NCI-H2029 treated with DMSO at 0.1 percent for 48 hours (cell line): ENCODE results near the gene TBX20.
"Not testable (repeated sequence)": the region's sequence is repeated elsewhere in the genome, so short reads cannot be mapped to it uniquely, and the experiment has no call there.

ENCODE experiments used
- DNase-seq: peaks from one replicate; lab custom pipeline; 2025; lab: John Stamatoyannopoulos, UW

The TBX20 gene

GRCh38 chr7:35255443-35256255 lies 1.7 kb upstream of the TBX20 start:
- DNase-seq = no peak

- no peak for DNase-seq
Measured at GRCh38 chr7:35254496-35255442, 869 bp upstream of the TBX20 start.

GRCh38 chr7:35253460-35253709 lies 515 bp downstream of the TBX20 start:
- no peak for DNase-seq

GRCh38 chr7:35252612-35253459 lies 1.1 kb downstream of the TBX20 start:
- no peak for DNase-seq

- no peak for DNase-seq
Measured at GRCh38 chr7:35251606-35252310, 2.1 kb downstream of the TBX20 start.

GRCh38 chr7:35250941-35251340 lies 3.0 kb downstream of the TBX20 start:
- DNase-seq = no peak

GRCh38 chr7:35250452-35250851 lies 3.4 kb downstream of the TBX20 start:
- DNase-seq = no peak

- DNase-seq = no peak
Measured at GRCh38 chr7:35249537-35249907, 4.4 kb downstream of the TBX20 start.

- DNase-seq = no peak
Measured at GRCh38 chr7:35248576-35249536, 5.0 kb downstream of the TBX20 start.

- no peak for DNase-seq
Measured at GRCh38 chr7:35246819-35247218, 7.1 kb downstream of the TBX20 start.

GRCh38 chr7:35241884-35242283 lies 12.0 kb downstream of the TBX20 start:
- no peak for DNase-seq

GRCh38 chr7:35241436-35241835 lies 12.5 kb downstream of the TBX20 start:
- no peak for DNase-seq

GRCh38 chr7:35241008-35241407 lies 12.9 kb downstream of the TBX20 start:
- not testable (repeated sequence) for DNase-seq

GRCh38 chr7:35238456-35238855 lies 15.4 kb downstream of the TBX20 start:
- DNase-seq = not testable (repeated sequence)

- DNase-seq = no peak
Measured at GRCh38 chr7:35232994-35233393, 20.9 kb downstream of the TBX20 start.

GRCh38 chr7:35231221-35231620 lies 22.7 kb downstream of the TBX20 start:
- DNase-seq = not testable (repeated sequence)

GRCh38 chr7:35229116-35229780 lies 24.7 kb downstream of the TBX20 start:
- not testable (repeated sequence) for DNase-seq

GRCh38 chr7:35228496-35229051 lies 25.3 kb downstream of the TBX20 start:
- not testable (repeated sequence) for DNase-seq

GRCh38 chr7:35227438-35227837 lies 26.5 kb downstream of the TBX20 start:
- not testable (repeated sequence) for DNase-seq

- DNase-seq = not testable (repeated sequence)
Measured at GRCh38 chr7:35222445-35222844, 31.5 kb downstream of the TBX20 start.
